ENCODE results near the gene FYN.

Gene FYN

GRCh38 chr6:111865049-111865585 lies 8.1 kb downstream of the FYN start:
- H3K36me3 ChIP-seq (ENCODE audit: insufficient read depth, low read length): no peaks in the 10 kb centered on the region
- H3K9ac ChIP-seq (ENCODE audit: low read length): no peak overlapping the region
- no peak overlapping the region for H3K4me3 ChIP-seq (ENCODE audit: low read depth in 1 of 2, low read length in 2 of 2)
- no peaks in the 10 kb centered on the region for H3K27me3 ChIP-seq (ENCODE audit: control insufficient read depth in 1 of 2, insufficient read depth in 2 of 2, low read length in 2 of 2)
- peaks cover 28% of the 10 kb centered on the region for H3K4me1 ChIP-seq (ENCODE audit: insufficient read depth, low read length)
- no peak overlapping the region for H3K27ac ChIP-seq (ENCODE audit: low read depth, low read length)
- no peaks in the 10 kb centered on the region for H3K9me3 ChIP-seq (ENCODE audit: low read length)

- peaks cover 28% of the 10 kb centered on the region for H3K4me1 ChIP-seq (ENCODE audit: insufficient read depth, low read length)
Observed at GRCh38 chr6:111864138-111865048, 8.9 kb downstream of the FYN start.

GRCh38 chr6:111862741-111863140 lies 10.5 kb downstream of the FYN start:
- Histone ChIP-seq H3K4me3 (ENCODE audit: low read depth in 1 of 2, low read length in 2 of 2) (no peak overlapping the region), H3K9ac (ENCODE audit: low read length) (no peak overlapping the region), H3K9me3 (ENCODE audit: low read length) (no peaks in the 10 kb centered on the region), H3K4me1 (ENCODE audit: insufficient read depth, low read length) (peaks cover 28% of the 10 kb centered on the region), H3K27ac (ENCODE audit: low read depth, low read length) (no peak overlapping the region), H3K36me3 (ENCODE audit: insufficient read depth, low read length) (no peaks in the 10 kb centered on the region), H3K27me3 (ENCODE audit: control insufficient read depth in 1 of 2, insufficient read depth in 2 of 2, low read length in 2 of 2) (no peaks in the 10 kb centered on the region)

More at GRCh38 chr6:111864138-111865048, 8.9 kb downstream of the FYN start:
- H3K36me3 ChIP-seq (ENCODE audit: insufficient read depth, low read length): no peaks in the 10 kb centered on the region
- H3K9ac ChIP-seq (ENCODE audit: low read length): no peak overlapping the region
- H3K4me3 ChIP-seq (ENCODE audit: low read depth in 1 of 2, low read length in 2 of 2): no peak overlapping the region
- H3K9me3 ChIP-seq (ENCODE audit: low read length): no peaks in the 10 kb centered on the region
- H3K27ac ChIP-seq (ENCODE audit: low read depth, low read length): no peak overlapping the region
- no peaks in the 10 kb centered on the region for H3K27me3 ChIP-seq (ENCODE audit: control insufficient read depth in 1 of 2, insufficient read depth in 2 of 2, low read length in 2 of 2)

GRCh38 chr6:111862314-111862713 lies 10.9 kb downstream of the FYN start:
- Histone ChIP-seq H3K9ac (ENCODE audit: low read length) (no peak overlapping the region), H3K27ac (ENCODE audit: low read depth, low read length) (no peak overlapping the region), H3K4me3 (ENCODE audit: low read depth in 1 of 2, low read length in 2 of 2) (no peak overlapping the region), H3K9me3 (ENCODE audit: low read length) (no peaks in the 10 kb centered on the region), H3K27me3 (ENCODE audit: control insufficient read depth in 1 of 2, insufficient read depth in 2 of 2, low read length in 2 of 2) (no peaks in the 10 kb centered on the region), H3K36me3 (ENCODE audit: insufficient read depth, low read length) (no peaks in the 10 kb centered on the region), H3K4me1 (ENCODE audit: insufficient read depth, low read length) (peaks cover 28% of the 10 kb centered on the region)

- no peak overlapping the region for H3K4me3 ChIP-seq (ENCODE audit: low read depth in 1 of 2, low read length in 2 of 2)
- H3K9ac ChIP-seq (ENCODE audit: low read length): no peak overlapping the region
- no peaks in the 10 kb centered on the region for H3K27me3 ChIP-seq (ENCODE audit: control insufficient read depth in 1 of 2, insufficient read depth in 2 of 2, low read length in 2 of 2)
- no peaks in the 10 kb centered on the region for H3K36me3 ChIP-seq (ENCODE audit: insufficient read depth, low read length)
- no peak overlapping the region for H3K27ac ChIP-seq (ENCODE audit: low read depth, low read length)
- peaks cover 28% of the 10 kb centered on the region for H3K4me1 ChIP-seq (ENCODE audit: insufficient read depth, low read length)
- no peaks in the 10 kb centered on the region for H3K9me3 ChIP-seq (ENCODE audit: low read length)
Observed at GRCh38 chr6:111861431-111861885, 11.8 kb downstream of the FYN start.

GRCh38 chr6:111858347-111858746 lies 14.9 kb downstream of the FYN start:
- Histone ChIP-seq H3K9ac (ENCODE audit: low read length) (no peak overlapping the region), H3K4me3 (ENCODE audit: low read depth in 1 of 2, low read length in 2 of 2) (no peak overlapping the region), H3K9me3 (ENCODE audit: low read length) (no peaks in the 10 kb centered on the region), H3K27me3 (ENCODE audit: control insufficient read depth in 1 of 2, insufficient read depth in 2 of 2, low read length in 2 of 2) (no peaks in the 10 kb centered on the region), H3K36me3 (ENCODE audit: insufficient read depth, low read length) (no peaks in the 10 kb centered on the region), H3K27ac (ENCODE audit: low read depth, low read length) (no peak overlapping the region), H3K4me1 (ENCODE audit: insufficient read depth, low read length) (peaks cover 16% of the 10 kb centered on the region)

- Histone ChIP-seq H3K9me3 (ENCODE audit: low read length) (no peaks in the 10 kb centered on the region), H3K36me3 (ENCODE audit: insufficient read depth, low read length) (no peaks in the 10 kb centered on the region), H3K4me1 (ENCODE audit: insufficient read depth, low read length) (peaks cover 17% of the 10 kb centered on the region), H3K27ac (ENCODE audit: low read depth, low read length) (no peak overlapping the region), H3K9ac (ENCODE audit: low read length) (no peak overlapping the region), H3K27me3 (ENCODE audit: control insufficient read depth in 1 of 2, insufficient read depth in 2 of 2, low read length in 2 of 2) (no peaks in the 10 kb centered on the region), H3K4me3 (ENCODE audit: low read depth in 1 of 2, low read length in 2 of 2) (no peak overlapping the region)
Observed at GRCh38 chr6:111857674-111858337, 15.4 kb downstream of the FYN start.

GRCh38 chr6:111855753-111856152 lies 17.5 kb downstream of the FYN start:
- Histone ChIP-seq H3K9ac (ENCODE audit: low read length) (no peak overlapping the region), H3K9me3 (ENCODE audit: low read length) (no peaks in the 10 kb centered on the region), H3K27ac (ENCODE audit: low read depth, low read length) (no peak overlapping the region), H3K36me3 (ENCODE audit: insufficient read depth, low read length) (no peaks in the 10 kb centered on the region), H3K4me1 (ENCODE audit: insufficient read depth, low read length) (peaks cover 28% of the 10 kb centered on the region), H3K4me3 (ENCODE audit: low read depth in 1 of 2, low read length in 2 of 2) (no peak overlapping the region), H3K27me3 (ENCODE audit: control insufficient read depth in 1 of 2, insufficient read depth in 2 of 2, low read length in 2 of 2) (no peaks in the 10 kb centered on the region)

GRCh38 chr6:111854683-111855082 lies 18.6 kb downstream of the FYN start:
- no peak overlapping the region for H3K9ac ChIP-seq (ENCODE audit: low read length)
- no peaks in the 10 kb centered on the region for H3K27me3 ChIP-seq (ENCODE audit: control insufficient read depth in 1 of 2, insufficient read depth in 2 of 2, low read length in 2 of 2)
- H3K36me3 ChIP-seq (ENCODE audit: insufficient read depth, low read length): no peaks in the 10 kb centered on the region
- H3K27ac ChIP-seq (ENCODE audit: low read depth, low read length): no peak overlapping the region
- H3K4me1 ChIP-seq (ENCODE audit: insufficient read depth, low read length): peaks cover 28% of the 10 kb centered on the region
- H3K4me3 ChIP-seq (ENCODE audit: low read depth in 1 of 2, low read length in 2 of 2): no peak overlapping the region
- no peaks in the 10 kb centered on the region for H3K9me3 ChIP-seq (ENCODE audit: low read length)

- no peak overlapping the region for H3K4me3 ChIP-seq (ENCODE audit: low read depth in 1 of 2, low read length in 2 of 2)
- H3K27me3 ChIP-seq (ENCODE audit: control insufficient read depth in 1 of 2, insufficient read depth in 2 of 2, low read length in 2 of 2): no peaks in the 10 kb centered on the region
- H3K9ac ChIP-seq (ENCODE audit: low read length): no peak overlapping the region
- H3K9me3 ChIP-seq (ENCODE audit: low read length): no peaks in the 10 kb centered on the region
- no peak overlapping the region for H3K27ac ChIP-seq (ENCODE audit: low read depth, low read length)
- H3K36me3 ChIP-seq (ENCODE audit: insufficient read depth, low read length): no peaks in the 10 kb centered on the region
- peaks cover 34% of the 10 kb centered on the region for H3K4me1 ChIP-seq (ENCODE audit: insufficient read depth, low read length)
Observed at GRCh38 chr6:111852725-111853124, 20.5 kb downstream of the FYN start.

- H3K9ac ChIP-seq (ENCODE audit: low read length): no peak overlapping the region
Observed at GRCh38 chr6:111850295-111850937, 22.8 kb downstream of the FYN start.

More at GRCh38 chr6:111850295-111850937, 22.8 kb downstream of the FYN start:
- no peaks in the 10 kb centered on the region for H3K36me3 ChIP-seq (ENCODE audit: insufficient read depth, low read length)
- peaks cover 57% of the 10 kb centered on the region for H3K4me1 ChIP-seq (ENCODE audit: insufficient read depth, low read length)
- H3K4me3 ChIP-seq (ENCODE audit: low read depth in 1 of 2, low read length in 2 of 2): no peak overlapping the region
- no peaks in the 10 kb centered on the region for H3K27me3 ChIP-seq (ENCODE audit: control insufficient read depth in 1 of 2, insufficient read depth in 2 of 2, low read length in 2 of 2)
- no peak overlapping the region for H3K27ac ChIP-seq (ENCODE audit: low read depth, low read length)
- no peaks in the 10 kb centered on the region for H3K9me3 ChIP-seq (ENCODE audit: low read length)
